SK-N-SH treated with all-trans-retinoic acid at 6 μM for 48 hours (cell line): ENCODE results near the gene SRD5A3.

Source experiments
- CSRNP3 ChIP-seq: fragments of 250-450 bp; sonication (Bioruptor Pico); IDR thresholded peaks from 2 replicates; pipeline ENCODE4 v1.5.1; 2021; ENCODE audit warnings: mild to moderate bottlenecking, moderate library complexity
- ESRRG ChIP-seq: fragments of 250-450 bp; sonication (Bioruptor Pico); IDR thresholded peaks from 2 replicates; pipeline ENCODE4 v1.6.1; 2021; ENCODE audit warnings: mild to moderate bottlenecking
- PATZ1 ChIP-seq: fragments of 250-450 bp; sonication (Bioruptor Pico); IDR thresholded peaks from 2 replicates; pipeline ENCODE4 v1.8.0; 2020; ENCODE audit warnings: mild to moderate bottlenecking, moderate library complexity, borderline replicate concordance
- RARB ChIP-seq: fragments of 250-450 bp; sonication (Bioruptor Pico); IDR thresholded peaks from 2 replicates; pipeline ENCODE4 v1.8.0; 2021; ENCODE audit warnings: mild to moderate bottlenecking, moderate library complexity
- TOX ChIP-seq: fragments of 250-450 bp; sonication (Bioruptor Pico); IDR thresholded peaks from 2 replicates; pipeline ENCODE4 v1.8.0; 2021; ENCODE audit warnings: mild to moderate bottlenecking, moderate library complexity, borderline replicate concordance
- ZFP30 ChIP-seq: fragments of 450-650 bp; formaldehyde crosslinking; IDR thresholded peaks from 2 replicates; pipeline ENCODE4 v1.5.0; 2022; ENCODE audit warnings: mild to moderate bottlenecking, moderate library complexity
- ZNF70 ChIP-seq: fragments of 450-650 bp; formaldehyde crosslinking; IDR thresholded peaks from 2 replicates; pipeline ENCODE4 v1.5.0; 2020; ENCODE audit warnings: mild to moderate bottlenecking, moderate library complexity
- ZNF8 ChIP-seq: fragments of 450-650 bp; formaldehyde crosslinking; IDR thresholded peaks from 2 replicates; pipeline ENCODE4 v1.5.0; 2020; ENCODE audit warnings: mild to moderate bottlenecking, moderate library complexity

GRCh38 chr4:55407764-55408163, 61.7 kb downstream of the SRD5A3 start:
- TF ChIP-seq ZFP30 (CRISPR knock-in tag) = no peak
- TF ChIP-seq CSRNP3 = no peak
- no peak for TF ChIP-seq PATZ1 (CRISPR knock-in tag)
- TF ChIP-seq ZNF70 (CRISPR knock-in tag) = no peak
- no peak for TF ChIP-seq ESRRG (CRISPR knock-in tag)
- TF ChIP-seq TOX (CRISPR knock-in tag) = no peak
- TF ChIP-seq ZNF8 (CRISPR knock-in tag) = no peak
- no peak for TF ChIP-seq RARB (CRISPR knock-in tag)
